Stimulated activated memory B cell treated with anti-CD40 and anti-IgM and Interleukin-4, amounts not matched to agents 10 μg/mL and 1 μg/mL and 100 μg/mL, for 72 hours (primary cell): ENCODE data around the gene LRRTM3.
A peak's percentile ranks its signal among the peaks of the same experiment; 100 is the strongest.

Experiments
- ATAC-seq: fragments of 150-1000 bp; cut with Tn5 transposase; 2 replicates; pipeline ENCODE4 v1.10.0; 2021
- H3K27ac Mint-ChIP-seq: one replicate; pipeline ENCODE4 v1.8.0; 2022; ENCODE audit warnings: mild to moderate bottlenecking, mixed read lengths
- H3K27me3 Mint-ChIP-seq: one replicate; pipeline ENCODE4 v1.8.0; 2022; ENCODE audit warnings: mixed read lengths
- H3K36me3 Mint-ChIP-seq: one replicate; pipeline ENCODE4 v1.8.0; 2022; ENCODE audit warnings: mixed read lengths
- H3K4me1 Mint-ChIP-seq: one replicate; pipeline ENCODE4 v1.8.0; 2022; ENCODE audit warnings: mixed read lengths
- H3K4me3 Mint-ChIP-seq: one replicate; pipeline ENCODE4 v1.8.0; 2022; ENCODE audit warnings: mild to moderate bottlenecking, moderate library complexity, mixed read lengths
- H3K9me3 Mint-ChIP-seq: one replicate; pipeline ENCODE4 v1.8.0; 2022; ENCODE audit warnings: mixed read lengths

The LRRTM3 gene

DNA sequence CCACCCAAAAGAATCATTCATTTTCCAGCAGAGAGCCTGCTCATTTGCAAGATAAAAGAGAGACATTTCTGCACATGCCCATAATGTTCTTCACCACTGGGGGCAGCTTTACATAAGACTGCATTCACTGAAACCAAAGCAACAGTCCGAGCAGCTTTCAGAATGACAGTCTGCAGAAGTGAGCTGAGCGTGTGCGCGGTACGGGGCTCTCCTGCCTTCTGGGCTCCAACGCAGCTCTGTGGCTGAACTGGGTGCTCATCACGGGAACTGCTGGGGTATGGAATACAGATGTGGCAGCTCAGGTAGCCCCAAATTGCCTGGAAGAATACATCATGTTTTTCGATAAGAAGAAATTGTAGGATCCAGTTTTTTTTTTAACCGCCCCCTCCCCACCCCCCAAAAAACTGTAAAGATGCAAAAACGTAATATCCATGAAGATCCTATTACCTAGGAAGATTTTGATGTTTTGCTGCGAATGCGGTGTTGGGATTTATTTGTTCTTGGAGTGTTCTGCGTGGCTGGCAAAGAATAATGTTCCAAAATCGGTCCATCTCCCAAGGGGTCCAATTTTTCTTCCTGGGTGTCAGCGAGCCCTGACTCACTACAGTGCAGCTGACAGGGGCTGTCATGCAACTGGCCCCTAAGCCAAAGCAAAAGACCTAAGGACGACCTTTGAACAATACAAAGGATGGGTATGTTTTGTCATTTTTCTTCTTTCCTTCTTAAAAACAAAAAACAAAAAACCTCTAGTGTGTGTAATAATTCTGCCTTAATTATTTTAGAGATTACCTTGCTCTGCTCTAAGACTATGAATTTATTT is at the start of gene LRRTM3:
Gene LRRTM3, plus strand, starts transcription at position 141 of the 820 bp plus-strand sequence.
- Mint-ChIP-seq H3K27ac (no peak within 1 kb of the TSS), H3K36me3 (no peaks in the 10 kb centered on the region), H3K27me3 (peaks cover 29% of the 10 kb centered on the region), H3K4me1 (no peaks in the 10 kb centered on the region), H3K9me3 (no peaks in the 10 kb centered on the region), H3K4me3 (no peak within 1 kb of the TSS)
- peak; percentile 91 for ATAC-seq

DNA sequence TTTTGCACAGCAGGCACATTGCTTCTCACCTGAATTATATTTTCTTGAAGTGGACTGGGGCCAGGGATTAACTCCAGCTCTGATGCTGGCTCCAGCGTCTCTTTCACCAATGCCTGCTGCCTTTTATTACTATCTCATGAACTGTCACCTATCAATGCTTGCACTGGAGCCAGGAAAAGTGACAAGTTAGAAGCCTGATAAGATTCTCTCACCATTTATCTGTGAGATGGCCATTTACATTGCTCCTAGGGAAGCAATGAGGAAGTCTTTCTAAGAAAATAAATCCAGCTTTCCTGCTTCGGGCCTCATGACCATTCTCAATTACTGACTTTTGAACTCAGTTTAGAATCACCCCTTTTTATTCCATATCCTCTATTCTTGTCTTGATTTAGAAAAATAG is 48.5 kb upstream of the LRRTM3 start:
- Mint-ChIP-seq H3K4me1 (no peaks in the 10 kb centered on the region), H3K27ac (no peak overlapping the region), H3K27me3 (no peaks in the 10 kb centered on the region), H3K4me3 (no peak overlapping the region), H3K9me3 (no peaks in the 10 kb centered on the region), H3K36me3 (no peaks in the 10 kb centered on the region)
- ATAC-seq: no peak

- Mint-ChIP-seq H3K27me3 (no peaks in the 10 kb centered on the region), H3K4me1 (no peaks in the 10 kb centered on the region), H3K36me3 (no peaks in the 10 kb centered on the region), H3K4me3 (no peak overlapping the region), H3K27ac (no peak overlapping the region), H3K9me3 (no peaks in the 10 kb centered on the region)
- no peak for ATAC-seq
These were observed 45.5 kb upstream of the LRRTM3 start for GRCh38 chr10:66880292-66880691.

GRCh38 chr10:66880826-66881225 is 45.0 kb upstream of the LRRTM3 start:
- Mint-ChIP-seq H3K27me3 (no peaks in the 10 kb centered on the region), H3K4me3 (no peak overlapping the region), H3K4me1 (no peaks in the 10 kb centered on the region), H3K36me3 (no peaks in the 10 kb centered on the region), H3K27ac (no peak overlapping the region), H3K9me3 (peaks cover 1% of the 10 kb centered on the region)
- ATAC-seq: no peak

DNA sequence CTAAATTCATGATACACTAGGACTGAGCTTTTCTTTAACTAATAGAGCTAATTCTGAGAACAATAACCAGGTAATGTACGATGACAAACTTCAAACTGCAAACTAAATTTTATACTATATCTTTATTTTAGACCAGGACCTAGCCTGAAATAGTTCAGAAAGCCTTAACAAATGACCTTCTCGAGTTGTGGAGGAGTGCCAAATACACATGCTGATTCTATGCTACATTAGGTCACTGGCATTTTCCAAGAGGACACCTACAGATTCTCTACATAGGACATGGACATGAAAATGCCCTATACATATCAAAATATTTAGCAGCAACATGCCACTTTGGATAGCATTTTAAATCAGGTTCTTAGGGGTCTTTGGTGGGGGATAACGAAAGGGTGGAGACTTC is 44.0 kb upstream of the LRRTM3 start:
- no peak overlapping the region for H3K27ac Mint-ChIP-seq
- H3K27me3 Mint-ChIP-seq: no peaks in the 10 kb centered on the region
- no peak overlapping the region for H3K4me3 Mint-ChIP-seq
- peaks cover 3% of the 10 kb centered on the region for H3K9me3 Mint-ChIP-seq
- no peaks in the 10 kb centered on the region for H3K36me3 Mint-ChIP-seq
- H3K4me1 Mint-ChIP-seq: no peaks in the 10 kb centered on the region
- no peak for ATAC-seq

- no peak for ATAC-seq
- H3K27ac Mint-ChIP-seq: no peak overlapping the region
These were observed 43.6 kb upstream of the LRRTM3 start for GRCh38 chr10:66882271-66882670.

DNA sequence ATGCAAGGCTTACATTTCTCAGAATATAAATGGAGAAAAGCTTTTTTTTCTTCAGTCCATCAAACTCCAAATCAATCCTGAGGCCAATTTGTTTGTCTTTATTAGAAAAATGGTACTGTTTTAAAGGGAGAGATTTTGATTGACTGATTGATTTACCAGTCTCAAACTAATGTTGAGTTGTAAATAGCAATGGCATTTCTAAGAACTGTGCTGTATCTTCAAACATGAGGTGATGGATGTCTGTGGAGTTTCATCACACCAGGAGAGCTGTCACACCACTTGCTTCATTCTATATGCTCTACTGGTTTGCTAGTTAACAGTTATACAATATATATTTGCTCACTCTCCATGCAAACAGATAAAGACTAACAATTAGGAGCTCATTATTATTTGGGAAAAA is 39.0 kb upstream of the LRRTM3 start:
- H3K36me3 Mint-ChIP-seq: no peaks in the 10 kb centered on the region
- H3K27me3 Mint-ChIP-seq: no peaks in the 10 kb centered on the region
- no peaks in the 10 kb centered on the region for H3K4me1 Mint-ChIP-seq
- no peak overlapping the region for H3K4me3 Mint-ChIP-seq
- no peak overlapping the region for H3K27ac Mint-ChIP-seq
- peaks cover 6% of the 10 kb centered on the region for H3K9me3 Mint-ChIP-seq
- ATAC-seq: no peak

More at GRCh38 chr10:66882271-66882670, 43.6 kb upstream of the LRRTM3 start:
- Mint-ChIP-seq H3K4me3 (no peak overlapping the region), H3K27me3 (no peaks in the 10 kb centered on the region), H3K9me3 (peaks cover 3% of the 10 kb centered on the region), H3K4me1 (no peaks in the 10 kb centered on the region), H3K36me3 (no peaks in the 10 kb centered on the region)

- H3K36me3 Mint-ChIP-seq: no peaks in the 10 kb centered on the region
- no peaks in the 10 kb centered on the region for H3K27me3 Mint-ChIP-seq
- peaks cover 6% of the 10 kb centered on the region for H3K9me3 Mint-ChIP-seq
- H3K4me1 Mint-ChIP-seq: no peaks in the 10 kb centered on the region
- H3K27ac Mint-ChIP-seq: no peak overlapping the region
- ATAC-seq: no peak
- H3K4me3 Mint-ChIP-seq: no peak overlapping the region
These were observed 37.6 kb upstream of the LRRTM3 start for GRCh38 chr10:66888237-66888636.

- no peak overlapping the region for H3K4me3 Mint-ChIP-seq
- peaks cover 6% of the 10 kb centered on the region for H3K9me3 Mint-ChIP-seq
- no peaks in the 10 kb centered on the region for H3K4me1 Mint-ChIP-seq
- no peaks in the 10 kb centered on the region for H3K36me3 Mint-ChIP-seq
- no peak for ATAC-seq
- H3K27ac Mint-ChIP-seq: no peak overlapping the region
- no peaks in the 10 kb centered on the region for H3K27me3 Mint-ChIP-seq
These were observed 33.0 kb upstream of the LRRTM3 start for GRCh38 chr10:66892871-66893270.

GRCh38 chr10:66910671-66911070 is 15.2 kb upstream of the LRRTM3 start:
- Mint-ChIP-seq H3K36me3 (no peaks in the 10 kb centered on the region), H3K27ac (no peak overlapping the region), H3K4me3 (no peak overlapping the region), H3K9me3 (no peaks in the 10 kb centered on the region), H3K27me3 (no peaks in the 10 kb centered on the region), H3K4me1 (no peaks in the 10 kb centered on the region)
- ATAC-seq: no peak

DNA sequence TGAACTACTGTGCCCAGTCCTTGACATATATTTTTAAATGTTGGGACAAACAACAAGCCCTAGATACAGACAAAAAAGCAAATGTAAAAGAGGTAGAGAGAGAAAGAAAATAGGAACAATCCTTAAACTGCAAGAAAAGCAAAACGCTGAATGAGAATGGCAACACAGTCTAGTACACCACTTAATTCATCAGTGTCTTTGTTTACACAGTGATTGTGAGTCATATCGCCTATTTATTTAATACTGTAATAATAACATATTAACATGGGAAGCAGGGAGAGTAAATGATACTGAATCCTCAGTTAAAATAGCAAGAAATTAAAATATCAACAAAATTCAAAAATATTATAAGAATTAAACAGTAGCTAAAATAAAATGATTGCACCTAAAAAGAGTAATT is 9.8 kb upstream of the LRRTM3 start:
- Mint-ChIP-seq H3K9me3 (peaks cover 3% of the 10 kb centered on the region), H3K4me3 (no peak overlapping the region), H3K27ac (no peak overlapping the region), H3K36me3 (no peaks in the 10 kb centered on the region), H3K4me1 (no peaks in the 10 kb centered on the region), H3K27me3 (no peaks in the 10 kb centered on the region)
- ATAC-seq: no peak

DNA sequence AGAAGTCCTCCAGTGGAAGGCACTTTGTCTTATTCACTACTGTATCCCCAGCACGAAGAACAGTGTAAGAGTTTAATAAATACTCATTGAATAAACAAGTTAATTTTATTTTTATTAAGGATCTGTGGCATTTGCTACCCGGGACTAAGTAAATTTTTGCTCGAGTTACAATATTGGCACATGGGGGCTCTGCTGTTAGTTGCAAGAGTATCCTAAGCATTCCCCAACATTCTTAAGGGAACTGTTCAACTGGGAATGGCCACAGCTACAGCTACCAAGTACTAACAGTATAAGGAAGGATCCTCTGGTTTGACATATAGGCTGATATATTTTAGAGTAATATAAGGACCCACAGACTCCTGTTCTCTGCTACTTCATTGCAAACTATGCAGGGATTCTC is 8.7 kb upstream of the LRRTM3 start:
- H3K27me3 Mint-ChIP-seq: no peaks in the 10 kb centered on the region
- no peak overlapping the region for H3K27ac Mint-ChIP-seq
- H3K36me3 Mint-ChIP-seq: no peaks in the 10 kb centered on the region
- H3K9me3 Mint-ChIP-seq: peaks cover 3% of the 10 kb centered on the region
- H3K4me1 Mint-ChIP-seq: no peaks in the 10 kb centered on the region
- no peak overlapping the region for H3K4me3 Mint-ChIP-seq
- ATAC-seq: no peak

DNA sequence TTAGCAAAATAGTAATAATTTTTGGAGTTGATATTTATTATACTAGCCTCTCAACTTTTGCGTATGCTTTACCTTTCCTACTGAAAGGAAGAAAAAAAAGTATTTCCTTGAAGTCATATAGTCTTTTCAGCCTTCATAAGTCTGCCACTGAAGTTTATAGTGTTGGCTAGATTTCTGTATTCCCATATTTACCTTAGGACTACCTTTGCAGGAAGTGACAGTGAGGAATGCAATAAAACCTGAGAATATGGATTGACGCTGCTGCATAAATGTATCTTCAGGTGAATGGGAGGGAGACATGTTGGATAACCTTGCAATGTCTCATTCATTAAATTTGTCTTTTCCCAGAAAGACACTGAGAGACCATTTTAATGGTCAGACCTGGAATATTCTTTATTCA is 6.6 kb upstream of the LRRTM3 start:
- Mint-ChIP-seq H3K27me3 (no peaks in the 10 kb centered on the region), H3K27ac (no peak overlapping the region), H3K4me1 (no peaks in the 10 kb centered on the region), H3K9me3 (peaks cover 3% of the 10 kb centered on the region), H3K36me3 (no peaks in the 10 kb centered on the region), H3K4me3 (no peak overlapping the region)
- no peak for ATAC-seq

DNA sequence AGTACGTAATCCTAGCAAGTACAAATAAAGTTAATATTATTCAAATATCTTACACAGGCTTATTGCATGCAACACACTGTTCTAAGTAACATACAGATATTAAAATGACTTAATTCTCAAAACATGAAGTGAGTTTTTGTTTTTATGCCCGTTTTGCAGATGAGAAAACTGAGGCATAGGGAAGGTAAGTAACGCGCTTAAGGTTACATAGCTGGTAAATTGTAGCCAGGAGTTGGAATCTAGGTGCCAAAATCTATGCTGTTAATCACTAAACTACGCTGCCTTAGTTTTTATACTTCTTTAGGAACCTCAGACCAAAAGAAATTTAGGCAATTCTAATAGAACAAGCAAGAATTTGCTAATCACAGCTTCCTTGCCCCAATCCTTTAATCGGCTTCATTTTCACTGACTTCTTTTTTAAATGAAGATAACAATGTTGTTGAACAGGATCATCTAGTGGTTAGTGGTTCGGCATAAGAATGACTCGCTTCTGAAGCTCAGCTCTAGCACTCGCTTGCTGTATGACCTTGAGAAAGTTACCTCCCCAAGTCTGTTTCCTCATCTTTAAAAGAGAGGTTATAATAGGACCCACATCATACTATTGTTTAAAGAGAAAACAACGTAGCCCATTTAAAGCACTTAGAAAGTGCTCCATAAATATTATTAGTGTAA is 1.0 kb upstream of the LRRTM3 start:
- Mint-ChIP-seq H3K27ac (no peak overlapping the region), H3K4me1 (no peaks in the 10 kb centered on the region), H3K9me3 (no peaks in the 10 kb centered on the region), H3K36me3 (no peaks in the 10 kb centered on the region), H3K4me3 (no peak overlapping the region), H3K27me3 (peaks cover 29% of the 10 kb centered on the region)
- no peak for ATAC-seq

DNA sequence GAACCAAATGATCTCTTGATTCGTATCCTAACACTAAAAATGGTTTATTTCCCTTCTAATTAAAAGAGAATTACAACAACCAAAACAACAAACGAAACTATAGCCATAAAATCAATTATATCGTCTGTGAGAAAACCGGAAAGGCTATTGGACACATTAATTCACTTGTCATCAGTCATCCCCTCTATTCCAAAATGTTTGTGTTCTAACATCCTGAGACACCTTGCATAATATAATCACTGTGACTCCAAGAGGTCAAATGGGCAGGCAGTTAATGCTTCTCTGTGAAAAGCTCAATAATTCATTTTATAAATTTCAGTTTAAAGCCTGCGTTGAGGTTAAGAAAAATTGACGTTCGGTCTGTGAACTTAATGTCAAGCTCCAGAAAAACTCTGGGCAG is 463 bp upstream of the LRRTM3 start:
- Mint-ChIP-seq H3K36me3 (no peaks in the 10 kb centered on the region), H3K4me3 (no peak overlapping the region), H3K27ac (no peak overlapping the region), H3K4me1 (no peaks in the 10 kb centered on the region), H3K27me3 (peaks cover 29% of the 10 kb centered on the region), H3K9me3 (no peaks in the 10 kb centered on the region)
- ATAC-seq: no peak

- no peaks in the 10 kb centered on the region for H3K4me1 Mint-ChIP-seq
- H3K36me3 Mint-ChIP-seq: no peaks in the 10 kb centered on the region
- H3K4me3 Mint-ChIP-seq: no peak overlapping the region
- no peak overlapping the region for H3K27ac Mint-ChIP-seq
- H3K27me3 Mint-ChIP-seq: peaks cover 29% of the 10 kb centered on the region
- ATAC-seq: no peak
- no peaks in the 10 kb centered on the region for H3K9me3 Mint-ChIP-seq
These were observed 1.0 kb downstream of the LRRTM3 start for GRCh38 chr10:66926841-66927240.
